Activated CD4-positive, alpha-beta T cell treated with anti-CD3 and anti-CD28 coated beads, Interleukin-2, Interleukin-6, amounts not matched to agents 100 ng/mL and 50 ng/mL, durations not matched to agents 16 hours and 8 hours (primary cell): ENCODE data around the gene ROR2.

Experiments used
- DNase-seq: peaks from one replicate; pipeline ENCODE4 v3.0.0-alpha.2; 2020

Gene ROR2

DNA sequence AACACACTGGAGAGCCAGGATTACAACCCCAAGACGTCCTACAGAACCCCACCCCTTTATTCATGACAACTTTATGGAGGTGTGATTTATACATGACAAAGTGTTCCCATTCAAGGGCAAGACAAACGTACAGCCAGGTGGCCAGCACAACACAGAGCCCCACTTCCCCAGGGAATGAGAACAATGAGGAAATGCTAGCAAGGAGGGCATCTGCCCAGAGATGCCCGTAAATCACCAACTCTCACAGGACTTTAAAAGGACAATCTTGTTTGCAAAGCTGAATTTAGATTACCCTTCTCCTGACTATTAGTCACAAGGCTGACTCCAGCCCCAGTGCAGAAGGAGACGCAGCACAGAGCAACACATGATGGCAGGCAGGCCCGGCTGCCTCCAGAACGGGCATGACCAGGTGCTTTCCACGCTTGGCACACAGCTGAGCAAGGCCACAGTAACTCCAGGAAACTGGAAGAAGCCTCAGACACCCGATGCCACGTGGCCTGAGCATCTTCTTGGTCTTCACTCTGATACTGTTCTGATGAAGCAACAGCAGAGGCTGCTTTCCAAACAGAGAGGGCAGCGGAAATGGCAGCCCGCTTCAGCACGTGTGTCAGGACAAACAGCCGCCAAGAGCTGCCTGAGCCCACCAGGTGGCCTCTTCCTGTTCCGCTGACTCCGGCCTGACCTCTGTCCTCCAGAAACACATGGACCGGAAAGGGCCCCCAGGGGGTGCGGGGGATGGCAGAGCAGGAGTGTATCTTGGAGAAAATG, 51.4 kb downstream of the ROR2 start:
- no peak for DNase-seq

DNA sequence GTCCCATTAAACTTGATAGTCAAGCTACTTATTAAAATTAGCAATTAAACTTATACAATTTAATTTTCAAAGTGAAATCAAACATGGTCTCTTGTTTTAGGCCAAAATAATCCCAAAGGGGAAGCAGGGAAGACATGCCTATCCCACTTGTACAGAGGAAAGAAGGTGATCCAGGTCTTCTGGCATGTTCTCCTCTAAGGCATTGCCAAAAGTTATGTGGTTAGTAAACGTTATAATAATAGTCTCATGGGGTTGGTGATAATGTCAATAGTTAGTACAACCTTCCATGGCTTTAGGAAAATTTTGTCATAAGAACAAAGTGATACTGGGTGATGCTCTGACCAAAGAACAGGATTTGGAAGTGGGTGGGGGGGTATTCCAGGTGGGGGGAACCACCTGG, 52.8 kb downstream of the ROR2 start:
- DNase-seq = no peak

GRCh38 chr9:91896513-91897121, 53.4 kb downstream of the ROR2 start:
- DNase-seq = no peak

- no peak for DNase-seq
These were observed 53.9 kb downstream of the ROR2 start for GRCh38 chr9:91896097-91896496.

DNA sequence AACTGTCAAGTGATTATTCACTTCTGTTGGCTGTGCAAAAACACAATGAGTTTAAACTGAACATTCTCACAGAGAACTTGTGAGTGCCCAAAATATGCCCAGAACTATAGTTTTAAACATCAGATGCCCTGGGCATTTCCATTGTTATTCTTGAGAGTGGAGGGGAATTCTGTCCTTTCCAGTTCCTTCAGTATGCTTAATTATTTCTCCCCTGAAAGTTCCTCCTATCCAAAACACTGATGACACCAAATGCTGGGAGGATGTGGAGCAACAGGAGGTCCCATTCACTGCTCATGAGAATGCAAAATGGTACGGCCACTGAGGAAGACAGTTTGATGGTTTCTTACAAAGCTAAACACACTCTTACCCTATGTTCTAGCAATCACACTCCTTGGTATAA, 55.5 kb downstream of the ROR2 start:
- no peak for DNase-seq

DNA sequence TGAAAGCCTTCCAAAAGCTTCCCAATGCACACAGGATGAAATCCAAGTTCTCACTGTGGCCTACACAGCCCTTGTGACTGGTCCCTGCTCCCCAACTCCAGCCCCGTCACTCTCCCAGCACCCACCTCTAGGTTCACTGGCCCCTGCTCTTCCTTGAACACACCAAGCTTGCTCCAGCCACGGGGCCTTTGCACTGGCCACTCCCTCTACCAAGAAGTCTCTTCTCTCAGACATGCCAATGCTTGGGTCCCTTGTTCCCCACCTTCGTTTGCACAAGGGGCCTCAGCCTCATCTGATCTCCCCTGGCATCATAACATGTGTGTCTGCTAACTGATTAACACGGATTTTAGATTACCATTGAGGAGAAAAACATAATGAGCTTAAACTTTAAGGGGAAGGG, 56.0 kb downstream of the ROR2 start:
- DNase-seq = no peak

DNA sequence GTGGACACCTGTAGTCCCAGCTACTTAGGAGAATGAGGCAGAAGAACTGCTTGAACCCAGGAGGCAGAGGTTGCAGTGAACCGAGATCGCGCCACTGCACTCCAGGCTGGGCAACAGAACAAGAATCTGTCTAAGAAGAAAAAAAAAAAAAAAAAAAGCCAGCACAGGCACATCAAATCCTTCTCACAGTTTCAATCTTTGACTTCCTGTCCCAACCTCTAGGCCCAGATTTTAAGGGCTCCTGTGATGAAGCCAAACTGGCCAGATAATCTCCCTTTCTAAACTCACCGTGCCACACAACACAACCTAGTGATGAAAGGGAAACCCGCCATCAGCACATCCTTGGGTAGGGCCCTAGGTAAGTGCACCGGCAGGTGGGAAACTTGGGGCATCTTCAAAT, 58.1 kb downstream of the ROR2 start:
- no peak for DNase-seq

- no peak for DNase-seq
These were observed 59.4 kb downstream of the ROR2 start for GRCh38 chr9:91890662-91891061.

DNA sequence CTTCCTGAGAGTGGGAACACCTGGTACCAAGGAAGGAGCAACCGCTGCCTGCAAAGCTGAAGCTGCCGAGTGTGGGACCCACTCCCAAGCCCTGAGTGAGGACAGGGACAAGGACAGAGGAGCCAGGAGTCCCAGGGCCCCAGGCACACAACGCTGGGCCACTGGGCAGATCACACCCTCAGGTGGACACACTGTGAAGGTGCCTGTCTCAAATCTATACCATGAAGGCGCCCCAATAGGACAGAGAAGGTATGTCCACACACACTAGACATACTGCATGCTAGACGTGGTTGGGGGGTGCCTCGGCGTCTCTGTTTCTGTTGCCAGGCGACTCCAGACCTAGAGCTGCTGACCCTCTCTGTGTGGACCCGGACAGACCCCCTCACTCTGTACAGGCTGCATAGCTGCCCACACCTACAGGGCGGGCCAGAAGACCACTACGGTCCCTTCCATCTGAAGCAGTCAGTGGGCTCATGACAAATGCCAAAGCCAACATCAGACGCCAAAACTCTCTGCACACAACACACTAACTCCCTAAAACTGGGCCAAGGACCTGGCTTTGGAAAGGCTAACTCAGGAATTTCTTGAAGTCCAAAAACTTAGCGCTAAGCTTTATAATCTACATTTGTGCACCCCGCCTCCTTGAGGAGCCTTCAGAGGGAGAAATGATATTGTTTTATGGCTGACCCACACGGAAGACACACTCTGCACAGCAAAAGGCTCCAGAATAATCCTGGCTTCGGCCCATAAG, 60.7 kb downstream of the ROR2 start:
- DNase-seq = no peak

GRCh38 chr9:91886414-91887076, 63.5 kb downstream of the ROR2 start:
- DNase-seq = no peak

DNA sequence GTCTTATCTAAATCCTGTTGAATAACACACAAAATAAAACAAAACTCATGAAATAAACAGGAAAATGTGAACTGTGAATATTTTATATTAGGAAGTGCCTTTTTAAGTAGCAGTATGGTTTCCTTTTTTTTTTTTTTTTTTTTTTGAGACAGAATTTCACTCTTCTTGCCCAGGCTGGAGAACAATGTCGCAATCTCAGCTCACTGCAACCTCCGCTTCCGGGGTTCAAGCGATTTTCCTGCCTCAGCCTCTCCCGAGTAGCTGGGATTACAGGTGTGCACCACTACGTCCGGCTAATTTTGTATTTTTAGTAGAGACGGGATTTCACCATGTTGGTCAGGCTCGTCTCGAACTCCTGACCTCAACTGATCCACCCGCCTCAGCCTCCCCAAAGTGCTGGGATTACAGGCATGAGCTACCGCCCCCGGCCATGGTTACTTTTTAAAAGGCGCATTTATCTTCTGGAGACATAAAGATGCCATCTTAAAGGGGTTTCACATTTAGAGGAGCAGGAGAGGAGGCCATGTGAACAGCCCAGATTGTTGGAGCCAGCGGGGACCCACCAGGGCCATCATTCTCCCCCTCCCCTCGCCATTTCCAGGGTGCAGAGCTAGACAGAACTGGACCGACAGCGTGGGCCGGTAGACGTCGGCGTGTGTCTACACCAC, 64.1 kb downstream of the ROR2 start:
- DNase-seq = no peak

GRCh38 chr9:91884696-91885687, 65.0 kb downstream of the ROR2 start:
- no peak for DNase-seq

DNA sequence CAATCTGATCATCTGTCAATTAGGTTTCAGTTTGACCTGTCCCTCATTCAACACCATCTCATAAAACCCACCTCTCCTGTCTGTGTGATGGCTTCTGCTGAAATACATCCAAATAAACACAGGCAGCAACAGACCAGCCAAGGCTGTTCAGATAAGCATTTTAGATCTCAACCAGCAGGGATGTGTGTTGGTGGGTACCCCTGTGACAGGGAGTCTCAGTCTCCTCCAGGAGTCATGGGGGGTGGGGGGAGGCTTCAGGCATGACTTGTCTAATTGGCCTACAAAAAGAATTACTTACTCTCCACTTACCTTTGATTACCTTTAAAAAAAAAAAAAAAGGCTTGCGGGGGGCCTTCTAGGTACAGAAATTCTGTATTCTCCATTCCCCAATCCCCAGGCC, 65.9 kb downstream of the ROR2 start:
- DNase-seq = no peak

GRCh38 chr9:91883503-91883902, 66.5 kb downstream of the ROR2 start:
- no peak for DNase-seq

DNA sequence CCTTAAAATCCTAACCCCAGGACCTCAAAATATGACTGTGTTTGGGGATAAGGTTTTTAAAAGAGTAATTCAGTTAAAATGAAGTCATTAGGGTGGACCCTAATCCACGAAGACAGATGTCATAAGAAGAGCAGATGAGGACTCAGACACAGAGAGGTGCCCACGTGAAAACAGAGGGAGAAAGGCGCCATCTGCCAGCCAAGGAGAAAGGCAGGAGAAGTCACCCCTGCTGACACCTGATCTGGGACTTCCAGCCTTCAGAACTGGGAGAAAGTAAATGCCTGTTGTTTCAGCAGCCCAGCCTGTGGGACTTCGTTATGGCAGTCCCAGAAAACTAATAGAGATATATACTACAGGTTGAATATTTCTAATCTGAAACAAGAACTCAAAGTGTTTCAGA, 67.4 kb downstream of the ROR2 start:
- peak; percentile 9 for DNase-seq

GRCh38 chr9:91880378-91880972, 69.6 kb downstream of the ROR2 start:
- DNase-seq = no peak

GRCh38 chr9:91879231-91879630, 70.8 kb downstream of the ROR2 start:
- DNase-seq = no peak

DNA sequence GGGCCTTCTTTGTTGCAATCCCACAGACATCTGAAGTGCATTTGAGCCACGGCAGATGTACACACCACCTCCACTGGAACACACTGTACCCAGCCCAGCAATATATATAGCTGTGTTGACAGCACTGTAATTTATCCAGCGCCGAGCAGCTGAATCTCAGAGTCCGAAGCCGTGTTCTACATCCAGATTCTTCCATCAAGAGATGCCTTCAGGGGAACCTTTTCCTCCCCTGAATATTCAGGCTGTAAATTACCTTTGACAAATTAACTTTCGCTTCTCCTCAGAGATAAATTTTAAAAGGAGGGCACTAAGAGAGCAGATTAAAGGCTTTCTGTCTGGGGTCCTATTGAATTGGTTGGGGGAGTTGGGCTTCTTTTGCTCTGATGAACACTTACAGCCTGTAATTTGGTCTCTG, 76.4 kb downstream of the ROR2 start:
- DNase-seq = no peak

- DNase-seq = no peak
These were observed 81.2 kb downstream of the ROR2 start for GRCh38 chr9:91868732-91869391.

DNA sequence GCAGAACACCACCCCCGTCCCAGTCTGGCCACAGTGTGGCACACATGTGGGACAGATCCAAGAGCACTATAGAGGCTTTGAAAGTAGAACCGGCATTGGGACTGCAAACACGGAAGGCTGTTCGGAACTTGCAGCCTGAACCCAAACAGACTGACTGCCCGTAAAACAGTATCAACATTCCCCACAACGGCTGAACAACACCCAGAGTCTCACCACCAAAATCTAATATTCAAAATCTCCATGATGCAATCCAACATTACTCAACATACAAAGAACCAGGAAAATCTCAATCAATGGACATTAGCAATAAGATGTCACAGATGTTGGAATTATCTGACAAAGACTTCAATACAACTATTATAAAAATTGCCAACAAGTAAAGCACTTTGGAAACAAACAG, 82.3 kb downstream of the ROR2 start:
- no peak for DNase-seq

GRCh38 chr9:91865041-91865440, 85.0 kb downstream of the ROR2 start:
- DNase-seq = no peak
